AML-193 (cell line): ENCODE measurements around the gene SMIM36.
"Not testable (repeated sequence)": the region's sequence is repeated elsewhere in the genome, so short reads cannot be mapped to it uniquely, and the experiment has no call there.

Source experiments
- DNase-seq, 2 experiments: peaks; one replicate each; lab custom pipeline; 2025; lab: John Stamatoyannopoulos, UW

SMIM36 gene

DNA sequence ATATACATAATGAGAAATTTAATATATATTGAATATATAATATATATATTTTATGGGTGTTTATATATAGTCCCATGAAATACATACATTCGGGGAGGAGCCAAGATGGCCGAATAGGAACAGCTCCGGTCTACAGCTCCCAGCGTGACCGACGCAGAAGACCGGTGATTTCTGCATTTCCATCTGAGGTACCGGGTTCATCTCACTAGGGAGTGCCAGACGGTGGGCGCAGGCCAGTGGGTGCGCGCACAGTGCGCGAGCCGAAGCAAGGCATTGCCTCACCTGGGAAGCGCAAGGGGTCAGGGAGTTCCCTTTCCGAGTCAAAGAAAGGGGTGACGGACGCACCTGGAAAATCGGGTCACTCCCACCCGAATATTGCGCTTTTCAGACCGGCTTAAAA, 9.6 kb downstream of the SMIM36 start:
- not testable (repeated sequence) for DNase-seq

DNA sequence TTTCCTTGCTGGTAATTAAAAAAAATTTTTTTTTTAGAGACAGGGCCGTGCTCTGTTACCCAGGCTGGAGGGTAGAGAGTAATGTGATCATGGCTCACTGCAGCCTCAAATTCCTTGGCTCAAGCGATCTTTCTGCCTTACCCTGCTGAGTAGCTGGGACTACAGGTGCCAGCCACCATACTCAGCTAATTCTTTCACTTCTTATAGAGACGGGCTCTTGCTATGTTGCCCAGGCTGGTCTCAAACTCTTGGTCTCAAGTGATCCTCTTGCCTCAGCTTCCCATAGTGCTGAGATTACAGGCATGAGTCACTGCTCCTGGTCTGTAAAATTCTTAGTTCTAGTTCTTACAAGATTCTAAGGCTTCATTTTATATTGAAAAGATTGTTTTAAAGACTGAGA, 11.1 kb downstream of the SMIM36 start:
- DNase-seq, result no peak

DNA sequence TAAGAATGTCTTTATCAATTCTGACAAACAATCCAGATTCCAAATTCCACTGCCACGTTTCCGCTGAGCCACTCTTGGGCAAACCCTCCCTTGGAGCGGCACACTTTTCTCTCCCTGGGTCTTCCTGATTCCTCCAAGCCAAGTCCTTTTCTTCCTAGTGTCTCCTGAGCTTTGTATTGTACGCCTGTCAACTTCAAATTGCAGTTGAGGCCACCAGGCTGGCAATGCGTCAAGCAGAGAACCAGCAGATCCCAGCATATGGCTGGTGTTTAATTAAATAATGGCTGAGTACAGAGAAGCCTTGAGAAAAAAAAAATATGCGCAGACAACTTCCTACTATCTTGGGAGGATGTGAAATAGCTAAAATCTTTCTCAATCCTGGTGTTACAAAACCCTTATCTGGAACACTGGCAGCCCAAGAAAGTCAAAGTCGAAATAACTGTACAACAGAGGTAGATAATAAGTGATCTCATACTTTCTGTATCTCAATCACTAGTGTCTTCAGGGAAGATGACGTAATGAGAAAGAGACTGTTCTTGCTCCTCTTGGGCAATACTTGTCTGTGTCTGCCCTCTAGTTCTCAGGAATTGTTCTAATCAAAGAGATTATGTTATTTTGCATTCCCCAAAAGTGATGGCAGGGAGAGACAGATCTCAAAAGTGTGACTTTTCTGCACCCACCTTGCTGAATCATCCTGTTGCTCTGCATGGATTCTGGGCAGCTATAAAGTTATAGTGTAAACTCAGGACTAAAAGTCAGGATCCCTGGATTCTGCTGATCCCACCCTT, 15.0 kb downstream of the SMIM36 start:
- DNase-seq, result peak; percentile 83 to 86

DNA sequence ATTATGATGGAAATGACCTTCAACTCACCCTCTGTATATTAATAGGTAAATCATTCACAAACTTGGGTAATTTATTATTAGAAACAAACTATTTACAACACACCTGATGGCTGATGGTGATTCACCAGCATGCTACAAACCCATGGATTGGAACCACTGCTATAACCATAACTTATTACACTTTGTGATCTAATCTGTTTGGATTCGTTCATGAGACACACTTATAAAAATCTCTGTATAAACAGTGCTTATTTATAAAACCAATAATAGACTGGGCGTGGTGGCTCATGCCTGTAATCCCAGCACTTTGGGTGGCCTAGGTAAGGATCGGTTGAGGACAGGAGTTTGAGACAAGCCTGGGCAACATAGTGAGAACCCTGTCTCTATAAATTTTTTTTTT, 16.0 kb downstream of the SMIM36 start:
- DNase-seq, result no peak

DNA sequence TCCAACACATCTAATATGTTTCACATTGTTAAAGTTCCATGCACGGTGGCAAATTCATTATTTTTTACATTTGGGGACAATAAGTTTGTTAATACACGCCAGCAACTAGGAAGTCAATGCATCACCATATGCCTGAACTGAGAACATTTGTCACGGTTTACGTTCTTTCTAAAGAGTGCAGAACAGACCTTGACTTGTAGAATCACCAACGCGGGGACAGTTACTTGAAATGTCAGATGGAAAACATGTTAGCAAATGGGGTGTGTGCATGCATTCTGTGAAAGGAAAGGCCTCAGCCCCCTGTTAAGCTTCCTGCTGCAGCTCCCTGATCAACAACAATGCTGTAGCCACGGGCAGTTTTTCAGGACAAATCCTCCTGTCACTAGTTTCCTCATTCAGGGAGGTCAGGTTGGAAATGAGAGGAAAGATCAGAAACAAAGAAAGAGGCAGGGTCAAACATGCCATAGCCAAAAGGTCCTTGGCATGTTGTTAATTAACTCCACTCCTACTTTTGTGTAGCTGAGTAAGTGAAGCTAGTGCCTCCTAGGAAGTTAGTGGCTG, 18.4 kb downstream of the SMIM36 start:
- no peak for DNase-seq

DNA sequence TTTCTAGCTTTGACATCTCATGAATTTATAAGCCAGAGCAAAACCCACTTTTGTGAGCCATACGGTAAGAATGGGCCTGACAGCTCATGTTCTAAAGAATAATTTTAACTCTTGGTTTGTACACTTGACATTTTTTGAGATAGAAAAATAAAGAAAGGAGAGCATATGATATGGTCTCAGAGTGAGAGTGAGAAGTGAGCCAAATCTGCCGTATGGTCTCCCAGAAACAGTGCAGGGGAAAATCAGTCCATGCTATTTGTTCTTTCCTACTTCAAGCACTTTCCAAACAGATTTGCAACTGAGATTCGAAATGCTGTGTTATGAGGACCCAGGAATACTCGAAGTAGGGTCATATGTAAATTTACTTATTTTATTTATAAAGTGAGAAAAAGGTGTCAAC, 20.9 kb downstream of the SMIM36 start:
- DNase-seq, result no peak

DNA sequence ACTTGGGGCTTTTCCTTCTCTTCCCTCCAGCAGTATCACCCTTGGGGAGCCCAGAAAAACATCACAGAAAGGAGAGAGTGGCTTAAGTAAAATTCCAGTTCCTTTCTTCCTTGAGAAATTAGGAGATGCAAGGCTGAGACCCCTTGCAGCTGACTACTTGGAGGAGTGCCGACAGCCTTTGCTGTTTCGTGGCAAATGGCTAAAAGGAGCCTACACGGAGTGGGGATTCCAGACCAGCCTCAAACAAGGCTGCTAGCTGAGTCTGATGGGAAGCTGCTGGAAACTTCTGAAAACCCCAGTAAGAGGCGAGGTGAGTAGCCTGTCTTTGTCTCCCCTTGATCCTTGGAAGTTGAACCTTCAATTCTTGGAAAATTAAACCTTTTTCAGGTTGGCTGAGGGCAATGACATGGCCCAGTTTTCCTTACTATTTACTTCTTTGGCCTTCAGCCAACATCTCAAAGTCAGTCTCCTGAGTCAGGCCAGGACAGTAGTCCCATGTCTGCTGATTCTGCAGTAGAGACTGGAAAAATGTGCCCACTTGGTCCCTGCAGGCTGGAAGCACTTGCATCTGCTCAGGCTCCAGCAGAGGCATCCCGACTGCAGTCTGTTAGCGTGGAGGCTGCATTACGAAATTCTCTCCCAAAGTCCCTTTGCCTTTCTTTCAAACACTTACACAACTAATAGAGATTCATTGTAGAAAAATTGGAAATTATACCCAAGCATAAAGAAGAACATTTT, 23.4 kb downstream of the SMIM36 start:
- DNase-seq, result no peak

DNA sequence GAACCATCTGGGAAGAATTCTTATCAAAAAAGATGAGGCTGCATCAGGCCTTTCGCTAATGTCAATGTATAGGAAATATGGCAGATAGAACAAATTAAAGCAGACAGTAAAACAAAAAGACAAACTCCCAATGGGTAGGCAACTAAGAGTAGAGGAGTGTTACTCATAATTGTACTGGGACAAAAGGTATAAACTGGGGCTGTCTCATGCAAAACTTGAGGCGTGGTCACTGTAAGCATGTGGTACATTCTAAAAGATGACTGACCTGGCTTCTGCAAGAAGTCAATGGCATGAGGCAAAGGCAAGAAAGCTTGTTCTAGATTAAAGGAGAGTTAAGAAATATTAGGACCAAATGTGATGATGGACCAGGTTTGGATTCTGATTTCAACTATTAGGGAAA, 26.7 kb downstream of the SMIM36 start:
- DNase-seq, result no peak

DNA sequence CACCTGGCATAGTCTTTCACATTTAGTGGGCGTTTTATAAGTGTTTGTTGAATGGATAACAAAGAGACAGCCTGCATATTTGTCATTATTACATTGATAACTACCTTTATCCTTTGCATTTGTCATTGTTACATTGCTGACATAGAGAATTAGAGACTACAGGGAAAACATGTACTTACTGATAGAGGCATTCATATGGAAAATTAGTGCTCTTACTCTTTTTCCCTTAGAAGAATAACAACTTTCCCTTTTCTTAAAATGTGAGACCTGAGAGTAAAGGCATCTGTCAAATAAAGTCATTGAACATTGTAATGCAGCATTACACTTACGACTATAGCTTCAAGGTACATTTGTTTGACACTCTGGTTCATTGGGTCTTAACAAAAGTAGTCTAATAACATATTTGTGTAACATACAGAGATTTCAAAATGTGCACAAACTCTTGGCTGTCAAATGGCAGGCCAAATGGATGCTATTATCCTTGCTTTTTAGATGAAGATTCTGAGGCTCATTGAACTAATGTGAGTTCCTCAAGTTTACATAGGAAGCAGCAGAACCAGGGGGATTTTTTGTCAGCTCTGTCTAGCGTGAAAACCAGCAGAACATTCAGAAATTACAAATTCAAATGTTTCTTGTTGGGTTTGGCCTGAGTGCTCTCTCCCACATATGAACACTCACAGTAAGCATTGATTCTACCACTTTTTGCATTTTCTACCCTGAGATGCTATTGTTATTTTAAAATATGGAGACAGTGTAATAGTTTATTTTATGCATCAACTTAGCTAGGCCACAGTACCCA, 28.5 kb downstream of the SMIM36 start:
- no peak for DNase-seq

DNA sequence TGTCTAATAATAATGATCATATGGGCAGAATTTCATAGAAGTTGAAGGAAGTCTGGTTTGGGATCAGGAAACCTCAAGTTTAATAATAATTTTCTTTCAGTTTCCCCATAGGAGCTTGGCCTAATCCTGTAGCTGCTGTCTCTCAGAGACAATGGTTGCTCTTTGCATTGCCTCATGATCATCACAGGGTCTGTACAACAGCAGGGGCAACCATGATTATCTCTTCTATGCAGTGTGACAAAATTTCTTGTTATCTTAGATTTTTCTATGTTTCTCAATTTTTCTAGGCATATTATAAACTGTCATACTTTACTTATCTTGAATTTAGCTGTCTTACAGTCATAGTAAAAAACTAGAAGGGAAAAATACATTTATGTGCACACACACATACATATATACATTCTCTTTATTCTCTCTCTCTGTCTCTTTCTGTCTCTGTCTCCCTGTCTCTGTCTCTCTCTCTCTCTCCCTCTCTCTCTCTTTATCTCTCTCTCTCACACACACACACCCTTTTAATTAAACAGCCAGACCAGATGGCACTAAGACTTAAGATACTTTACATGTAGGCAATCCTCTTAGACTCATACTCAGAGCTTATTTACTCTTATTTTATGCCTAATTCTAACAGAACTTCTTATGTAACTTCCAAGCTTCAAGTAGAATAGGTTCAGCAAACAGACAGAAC, 30.5 kb downstream of the SMIM36 start:
- DNase-seq, result no peak

DNA sequence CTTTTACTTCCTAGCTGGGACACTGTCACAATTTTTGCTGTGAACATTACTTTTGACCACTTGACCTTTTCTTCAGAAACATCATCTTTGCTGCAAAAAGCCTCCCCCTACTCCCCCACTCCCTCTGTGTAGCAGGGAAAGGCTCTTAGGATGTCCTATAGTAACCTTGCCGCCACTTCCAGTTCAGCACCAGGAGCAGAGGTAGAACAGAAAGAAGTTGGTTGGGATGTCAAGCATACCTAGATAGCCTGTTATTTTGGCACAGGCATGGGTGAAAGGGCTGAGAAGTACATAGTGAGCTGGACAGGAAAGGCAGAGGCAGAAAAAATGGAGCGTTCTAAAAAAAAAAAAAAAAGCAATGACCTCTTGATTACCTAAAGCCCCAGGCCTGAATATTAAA, 31.3 kb downstream of the SMIM36 start:
- no peak for DNase-seq

DNA sequence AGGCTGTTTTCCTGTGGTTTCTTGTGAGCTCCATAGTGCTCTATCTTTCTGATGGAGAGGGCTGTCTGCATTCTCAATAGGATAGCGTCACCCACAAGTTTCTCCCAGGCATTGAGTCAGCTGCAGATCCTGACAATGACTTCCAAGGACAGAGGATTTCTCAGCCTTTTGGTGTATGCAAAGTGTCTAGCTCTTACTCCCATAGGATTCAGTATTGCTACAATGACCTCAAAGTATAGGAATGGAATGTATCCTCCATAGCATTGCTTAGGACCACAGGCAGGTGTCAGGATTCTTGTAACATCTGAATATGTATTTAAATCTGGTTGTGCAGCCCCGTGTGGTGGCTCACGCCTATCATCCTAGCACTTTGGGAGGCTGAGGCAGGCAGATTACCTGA, 32.3 kb downstream of the SMIM36 start:
- no peak for DNase-seq

DNA sequence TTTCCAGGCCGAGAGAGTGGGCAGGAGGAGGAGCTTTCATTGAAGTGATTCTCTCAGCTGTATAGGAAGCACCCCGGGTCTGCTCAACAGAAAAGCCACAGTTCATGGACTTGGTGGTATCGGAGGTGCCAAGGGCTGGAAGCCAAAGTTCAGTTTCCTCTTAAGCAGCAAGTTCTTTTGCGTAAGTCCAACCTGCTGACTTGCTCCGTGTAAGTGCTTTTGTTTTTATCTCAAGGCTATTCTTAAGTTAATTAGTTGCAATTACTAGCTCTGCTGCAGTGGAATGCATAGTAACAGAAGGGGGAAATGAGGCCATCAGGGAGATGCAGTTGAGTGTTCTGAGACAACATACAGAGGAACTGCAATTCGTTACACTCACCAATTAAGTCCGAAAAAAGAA, 44.6 kb downstream of the SMIM36 start:
- DNase-seq, result no peak

DNA sequence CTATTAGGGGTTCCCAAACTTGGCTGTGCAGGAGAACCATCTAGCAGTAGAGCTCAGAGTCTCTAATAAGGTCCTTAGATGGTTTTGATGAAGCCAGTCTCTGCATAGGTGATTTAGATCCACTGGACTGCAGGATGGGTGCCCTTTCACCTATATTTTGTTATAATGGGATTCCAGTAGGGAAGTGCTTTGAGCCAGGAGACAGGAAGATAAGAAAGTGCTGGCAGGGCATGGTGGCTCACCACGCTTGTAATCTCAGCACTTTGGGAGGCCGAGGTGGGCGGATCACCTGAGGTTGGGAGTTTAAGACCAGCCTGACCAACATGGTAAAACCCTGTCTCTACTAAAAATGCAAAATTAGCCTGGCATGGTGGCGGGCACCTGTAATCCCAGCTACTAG, 45.5 kb downstream of the SMIM36 start:
- DNase-seq, result not testable (repeated sequence)

DNA sequence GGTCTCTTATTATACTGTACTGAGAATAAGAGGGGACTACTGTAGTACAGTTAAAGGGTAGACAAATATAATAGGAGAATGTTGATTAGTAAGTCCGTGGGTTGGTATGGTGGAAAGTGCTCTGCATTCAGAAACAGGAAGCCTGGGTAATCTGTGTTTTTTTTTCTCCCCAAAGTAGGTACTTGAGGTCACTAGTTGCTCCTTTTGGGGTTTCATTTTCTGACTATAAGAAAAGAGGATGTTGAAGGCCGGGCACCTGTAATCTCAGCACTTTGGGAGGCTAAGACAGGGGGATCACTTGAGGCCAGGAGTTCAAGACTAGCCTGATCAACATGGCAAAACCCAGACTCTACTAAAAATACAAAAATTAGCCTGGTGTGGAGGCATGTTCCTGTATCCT, 47.7 kb downstream of the SMIM36 start:
- no peak for DNase-seq

DNA sequence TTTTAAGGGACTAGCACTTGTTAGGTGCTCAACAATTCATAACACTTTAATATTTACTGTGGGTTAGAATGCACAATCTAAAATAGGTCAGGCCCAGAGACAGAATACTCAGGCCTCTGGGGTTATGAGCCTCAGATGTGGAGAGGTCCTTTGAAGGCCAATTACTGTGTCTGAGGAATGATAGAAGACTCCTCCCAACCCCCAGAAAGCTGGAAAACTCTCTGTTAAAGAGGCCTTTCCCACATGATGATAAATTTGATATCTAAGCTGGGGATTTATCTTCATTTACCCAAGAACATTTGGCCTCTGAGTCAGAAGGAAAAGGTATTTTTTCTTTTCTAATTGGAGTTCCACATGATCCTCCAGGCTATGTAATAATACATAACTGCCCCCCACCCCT, 48.5 kb downstream of the SMIM36 start:
- DNase-seq, result no peak

DNA sequence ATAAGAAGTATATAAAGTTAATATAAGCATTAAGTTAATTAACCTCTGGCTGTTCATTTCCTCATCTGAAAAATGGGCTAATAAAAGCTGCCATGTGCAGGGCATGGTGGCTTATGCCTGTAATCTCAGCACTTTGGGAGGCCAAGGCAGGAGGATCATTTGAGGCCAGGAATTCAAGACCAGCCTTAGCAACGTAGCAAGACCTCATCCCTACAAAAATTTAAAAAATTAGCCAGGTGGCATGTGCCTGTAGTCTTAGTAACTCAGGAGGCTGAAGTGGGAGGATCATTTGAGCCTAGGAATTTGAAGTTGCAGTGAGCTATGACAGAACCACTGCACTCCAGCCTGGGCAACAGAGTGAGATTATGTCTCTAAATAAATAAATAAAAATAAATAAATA, 49.0 kb downstream of the SMIM36 start:
- no peak for DNase-seq

DNA sequence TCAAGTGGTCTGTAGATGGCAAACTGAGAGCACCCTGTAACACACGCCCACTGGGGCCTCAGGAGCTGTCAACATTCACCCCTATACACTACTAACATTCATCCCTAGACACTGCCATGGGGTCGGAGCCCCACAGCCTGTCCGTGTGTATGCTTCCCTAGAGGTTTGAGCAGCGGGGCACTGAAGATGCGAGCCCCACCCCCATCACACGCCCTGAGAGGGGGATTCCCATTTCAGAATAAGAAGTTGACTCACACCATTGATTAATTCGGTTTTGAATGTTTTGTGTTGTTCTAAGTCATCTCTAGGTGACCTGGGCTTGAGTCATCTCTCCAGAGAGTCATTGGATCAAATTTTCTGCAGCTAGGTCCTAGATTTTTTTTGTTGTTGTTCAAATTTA, 52.3 kb downstream of the SMIM36 start:
- DNase-seq, result no peak

DNA sequence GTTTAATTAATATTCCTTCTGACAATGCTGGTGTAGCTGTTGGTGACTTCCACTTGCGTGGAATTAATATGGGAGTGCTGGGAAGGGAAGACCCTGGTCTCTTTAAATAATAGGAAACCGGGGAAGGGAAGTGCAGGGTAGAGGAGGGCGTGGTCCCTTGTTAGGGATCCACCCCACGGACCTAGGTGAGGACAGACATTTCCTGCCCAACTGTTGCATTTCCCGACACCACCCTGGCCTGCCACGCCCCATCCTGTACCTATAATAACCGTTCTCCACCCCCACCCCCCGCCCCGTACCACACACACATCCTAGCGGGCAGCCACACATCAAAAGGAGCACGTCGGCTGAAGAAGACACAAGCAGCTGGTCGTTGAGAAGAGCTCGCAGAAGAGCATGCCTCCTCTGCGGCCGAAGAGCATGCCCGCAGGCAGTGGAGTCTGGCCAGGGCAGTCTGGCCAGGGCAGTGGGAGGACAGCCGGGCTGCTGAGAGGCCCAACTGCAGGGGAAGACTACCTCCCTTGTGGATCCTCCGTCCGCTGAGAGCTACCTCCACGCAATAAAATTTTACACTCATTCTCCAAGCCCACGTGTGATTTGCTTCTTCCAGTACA, 52.9 kb downstream of the SMIM36 start:
- no peak for DNase-seq

DNA sequence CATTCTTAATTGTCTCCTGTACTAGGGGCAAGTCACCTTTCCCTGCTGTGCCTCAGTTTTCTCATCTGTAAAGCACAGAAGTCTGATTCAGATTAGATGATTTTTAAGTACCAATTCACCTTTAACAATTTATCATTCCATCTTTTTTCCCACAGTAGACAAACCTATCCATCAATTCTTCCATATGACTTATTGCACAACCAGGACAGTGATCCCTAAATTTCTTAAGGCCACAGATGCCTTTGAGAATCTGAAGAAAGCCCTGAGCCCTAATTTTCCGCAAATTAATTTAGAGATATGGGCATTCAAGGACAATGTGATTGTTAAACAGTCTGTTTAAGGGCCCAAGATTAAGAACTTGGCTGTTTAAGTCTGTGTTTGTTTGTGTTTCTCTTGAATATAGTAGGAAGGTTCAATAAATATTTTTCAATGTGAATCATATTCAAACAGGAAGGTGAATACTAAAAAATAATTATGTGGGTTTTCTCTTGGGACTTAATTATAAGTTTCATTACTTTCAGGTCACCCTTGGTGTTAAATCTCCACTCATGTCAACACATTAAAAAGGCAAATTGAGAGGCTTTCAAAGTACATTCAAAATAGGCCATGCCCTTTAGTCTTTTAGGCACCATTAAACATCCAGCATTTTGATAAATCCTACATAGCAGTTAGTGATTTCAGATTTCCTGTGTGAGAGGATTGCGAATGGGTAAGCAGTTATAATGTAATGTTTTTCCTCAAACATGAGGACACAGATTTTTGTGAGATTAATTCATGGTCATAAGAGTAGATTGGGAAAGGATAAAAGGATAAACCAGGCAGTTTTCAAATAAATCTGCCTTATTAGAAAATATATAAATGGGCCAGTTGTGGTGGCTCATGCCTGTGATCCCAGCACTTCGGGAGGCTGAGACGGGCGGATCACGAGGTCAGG, 54.7 kb downstream of the SMIM36 start:
- DNase-seq, result no peak
